ENCODE data around the gene MILR1. TPM values are rescaled to one million over a fixed set of nuclear protein-coding genes. Genes with fewer than 3 reads are reported as not detected.

MILR1 gene
- total RNA-seq, 1 experiment from 2014 or later: 9.8 TPM

DNA sequence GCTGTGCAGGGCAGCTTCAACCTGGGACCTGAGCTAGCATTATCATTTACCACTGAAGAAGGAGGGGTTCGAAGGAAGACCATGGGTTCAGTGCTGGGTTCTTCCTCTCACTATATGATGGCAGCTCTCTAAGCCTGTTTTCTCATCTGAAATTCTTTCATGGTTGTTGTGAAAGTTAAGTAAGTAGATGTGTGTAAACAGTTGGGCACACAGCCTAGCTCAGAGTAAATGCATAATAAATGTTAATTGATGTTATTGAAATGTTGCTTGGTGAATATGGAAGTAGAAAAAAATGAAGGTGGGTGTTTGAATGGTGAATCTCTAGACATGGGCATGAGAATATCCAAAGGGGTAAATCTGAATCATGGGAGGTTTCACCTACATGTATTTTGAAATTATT is 66.9 kb downstream of the MILR1 start:
- Mint-ChIP-seq H3K4me1 (ENCODE audit: insufficient read depth, unreplicated experiment) (peaks cover 11% of the 10 kb centered on the region), H3K27me3 (ENCODE audit: insufficient read depth, unreplicated experiment) (no peaks in the 10 kb centered on the region), H3K27ac (ENCODE audit: low read depth, unreplicated experiment) (peak overlapping the region; percentile 23), H3K9me3 (ENCODE audit: unreplicated experiment) (no peaks in the 10 kb centered on the region), H3K4me3 (ENCODE audit: unreplicated experiment) (no peak overlapping the region), H3K36me3 (ENCODE audit: insufficient read depth, unreplicated experiment) (peaks cover 90% of the 10 kb centered on the region)
- intact Hi-C loops (cut with micrococcal nuclease): no loop called here
- CTCF ChIA-PET: interaction anchor here (1.0 to 1.1 kb wide), 2 partner anchors 8 to 13 kb away, joined by 3 to 4 read pairs; no protein-coding TSS in a partner anchor
- POLR2A ChIA-PET: interaction anchor here (1.3 to 1.4 kb wide), 2 partner anchors 9 kb away, joined by 6 to 8 read pairs; partner anchors contain the start of genes CEP95 and DDX5
- TF ChIP-seq, protein P1, sequence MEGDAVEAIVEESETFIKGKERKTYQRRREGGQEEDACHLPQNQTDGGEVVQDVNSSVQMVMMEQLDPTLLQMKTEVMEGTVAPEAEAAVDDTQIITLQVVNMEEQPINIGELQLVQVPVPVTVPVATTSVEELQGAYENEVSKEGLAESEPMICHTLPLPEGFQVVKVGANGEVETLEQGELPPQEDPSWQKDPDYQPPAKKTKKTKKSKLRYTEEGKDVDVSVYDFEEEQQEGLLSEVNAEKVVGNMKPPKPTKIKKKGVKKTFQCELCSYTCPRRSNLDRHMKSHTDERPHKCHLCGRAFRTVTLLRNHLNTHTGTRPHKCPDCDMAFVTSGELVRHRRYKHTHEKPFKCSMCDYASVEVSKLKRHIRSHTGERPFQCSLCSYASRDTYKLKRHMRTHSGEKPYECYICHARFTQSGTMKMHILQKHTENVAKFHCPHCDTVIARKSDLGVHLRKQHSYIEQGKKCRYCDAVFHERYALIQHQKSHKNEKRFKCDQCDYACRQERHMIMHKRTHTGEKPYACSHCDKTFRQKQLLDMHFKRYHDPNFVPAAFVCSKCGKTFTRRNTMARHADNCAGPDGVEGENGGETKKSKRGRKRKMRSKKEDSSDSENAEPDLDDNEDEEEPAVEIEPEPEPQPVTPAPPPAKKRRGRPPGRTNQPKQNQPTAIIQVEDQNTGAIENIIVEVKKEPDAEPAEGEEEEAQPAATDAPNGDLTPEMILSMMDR (IDR thresholded peaks at IDR 0.05; ENCODE audit: unreplicated experiment): no peak
- DNase-seq (ENCODE audit: unreplicated experiment): no peak
- BruUV-seq (replicated peaks): no TSS peak

Small RNA genes lying within 50 kb of the gene (microRNA-seq; reads per million reads assigned to microRNA genes)
- gene MIR1273E (not detected), gene MIR3064 (4.4 reads per million, percentile 32 among the genes with 10 or more reads in this experiment), gene MIR5047 (not detected)

Other genes with a start within 250 kb of the MILR1 start
- gene TEX2, start 185.9 kb upstream of the MILR1 start, total RNA-seq (2022): 33.7 and 42.2 TPM in 2 replicates
- 0.12 and 0.23 TPM in 2 replicates for gene PECAM1, start 58.3 kb upstream of the MILR1 start, total RNA-seq (2022)
- gene POLG2, start 47.9 kb downstream of the MILR1 start, total RNA-seq (2022): 27.5 and 29.4 TPM in 2 replicates
- 832 and 905 TPM in 2 replicates for gene DDX5, start 57.2 kb downstream of the MILR1 start, total RNA-seq (2022)
- 57.2 and 61.6 TPM in 2 replicates for gene CEP95, start 57.9 kb downstream of the MILR1 start, total RNA-seq (2022)
- gene SMURF2, start 213.2 kb downstream of the MILR1 start, total RNA-seq (2022): 49.2 and 55.8 TPM in 2 replicates